Loucy (cell line): ENCODE data around the gene ANXA4.
A peak's percentile ranks its signal among the peaks of the same experiment; 100 is the strongest.

ENCODE experiments used
- H2AFZ ChIP-seq: fragments of 200-600 bp; sonication (generic); 2 replicates; pipeline ENCODE4 v1.6.0; 2016; ENCODE audit warnings: antibody characterized with exemption, mild to moderate bottlenecking, low read length, moderate library complexity
- H3F3A ChIP-seq: fragments of 200-600 bp; 2 replicates; pipeline ENCODE4 v1.6.0; 2016; ENCODE audit warnings: antibody characterized with exemption, low read depth, mild to moderate bottlenecking
- H3K27me3 ChIP-seq: fragments of 200-600 bp; sonication (generic); 2 replicates; pipeline ENCODE4 v1.6.1; 2014; ENCODE audit warnings: low read length, mild to moderate bottlenecking; ENCODE audit not compliant: insufficient read depth, poor library complexity, severe bottlenecking
- H3K36me3 ChIP-seq: fragments of 200-600 bp; sonication (generic); 2 replicates; pipeline ENCODE4 v1.6.1; 2016; ENCODE audit warnings: low read length; ENCODE audit not compliant: insufficient read depth
- H3K4me1 ChIP-seq: fragments of 200-600 bp; sonication (generic); 2 replicates; pipeline ENCODE4 v1.5.1; 2014; ENCODE audit warnings: low read length, mild to moderate bottlenecking; ENCODE audit not compliant: insufficient read depth, poor library complexity, severe bottlenecking
- H3K4me2 ChIP-seq: fragments of 200-600 bp; sonication (generic); 2 replicates; pipeline ENCODE4 v1.6.0; 2014; ENCODE audit warnings: antibody characterized with exemption, low read length, low read depth, mild to moderate bottlenecking; ENCODE audit not compliant: poor library complexity, severe bottlenecking
- H3K4me3 ChIP-seq: fragments of 200-600 bp; sonication (generic); 2 replicates; pipeline ENCODE4 v1.5.1; 2014; ENCODE audit warnings: low read length, mild to moderate bottlenecking, mixed read lengths; ENCODE audit not compliant: poor library complexity, severe bottlenecking
- H3K79me2 ChIP-seq: fragments of 200-600 bp; sonication (generic); 2 replicates; pipeline ENCODE4 v1.6.1; 2014; ENCODE audit warnings: low read length; ENCODE audit not compliant: insufficient read depth
- H3K9ac ChIP-seq: fragments of 200-600 bp; sonication (generic); 2 replicates; pipeline ENCODE4 v1.6.0; 2014; ENCODE audit warnings: mild to moderate bottlenecking, low read depth, low read length, moderate library complexity; ENCODE audit not compliant: poor library complexity, severe bottlenecking
- H3K9me2 ChIP-seq: fragments of 200-600 bp; sonication (generic); replicated peaks from 2 replicates; pipeline ENCODE4 v1.6.1; 2016; ENCODE audit warnings: low read depth, low read length, mixed read lengths
- H3K9me3 ChIP-seq: fragments of 200-600 bp; sonication (generic); 2 replicates; pipeline ENCODE4 v1.6.1; 2014; ENCODE audit warnings: mild to moderate bottlenecking, antibody characterized with exemption, low read length, low read depth; ENCODE audit not compliant: insufficient read depth
- H4K20me1 ChIP-seq: fragments of 200-600 bp; sonication (generic); 2 replicates; pipeline ENCODE4 v1.6.0; 2014; ENCODE audit warnings: antibody characterized with exemption, low read length, mild to moderate bottlenecking; ENCODE audit not compliant: insufficient read depth, poor library complexity, severe bottlenecking
- EZH2phosphoT487 ChIP-seq: fragments of 200-600 bp; IDR thresholded peaks from 2 replicates; pipeline ENCODE4 v1.6.1; 2018; ENCODE audit warnings: antibody characterized with exemption, mild to moderate bottlenecking, moderate library complexity, borderline replicate concordance
- TF ChIP-seq, protein P1 (sequence below): fragments of 200-600 bp; sonication (generic); conservative IDR thresholded peaks from 2 replicates; pipeline ENCODE4 v1.5.1; 2014; ENCODE audit warnings: mild to moderate bottlenecking, antibody characterized with exemption, low read length

Gene ANXA4

DNA sequence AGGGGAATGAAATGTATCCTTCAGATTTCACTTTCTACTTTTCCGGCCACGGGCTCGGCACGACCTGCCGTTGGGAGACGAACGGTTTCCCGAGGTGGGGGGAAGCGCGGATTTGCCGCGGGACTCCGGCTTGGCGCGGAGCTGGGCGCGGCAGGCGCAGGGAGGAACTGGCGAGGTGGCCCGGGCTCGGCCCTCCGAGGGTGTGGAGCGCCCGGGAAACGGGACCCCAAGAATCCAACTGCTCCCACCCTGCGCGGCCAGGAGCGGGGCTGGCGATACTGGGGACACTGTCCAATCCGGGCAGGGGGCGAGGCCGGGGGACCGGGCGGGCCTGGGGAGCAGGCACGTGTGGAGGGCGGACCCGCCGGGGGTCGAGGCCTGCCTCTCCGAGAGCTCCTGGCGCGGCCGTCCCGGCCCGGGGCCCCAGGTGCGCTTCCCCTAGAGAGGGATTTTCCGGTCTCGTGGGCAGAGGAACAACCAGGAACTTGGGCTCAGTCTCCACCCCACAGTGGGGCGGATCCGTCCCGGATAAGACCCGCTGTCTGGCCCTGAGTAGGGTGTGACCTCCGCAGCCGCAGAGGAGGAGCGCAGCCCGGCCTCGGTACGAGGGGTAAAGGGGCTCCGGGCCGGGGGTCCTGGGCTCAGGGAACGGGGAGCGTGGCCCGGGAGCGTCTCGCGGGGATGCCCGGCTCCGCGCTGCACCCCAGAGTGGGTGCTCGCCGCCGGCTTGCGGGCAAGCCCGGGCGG lies at the start of gene ANXA4:
Gene ANXA4 (plus strand): TSS at position 560 of the 747 bp plus-strand sequence. CDS start 39,432 bp downstream, outside the sequence.
- H3K9me2 ChIP-seq, result no peaks in the 10 kb centered on the region
- peak within 1 kb of the TSS; percentile 93 for H2AFZ ChIP-seq
- H3K36me3 ChIP-seq, result no peaks in the 10 kb centered on the region
- peaks cover 10% of the 10 kb centered on the region for H3K4me1 ChIP-seq
- H3K4me2 ChIP-seq, result peak within 1 kb of the TSS; percentile 85
- H3F3A ChIP-seq, result no peaks in the 10 kb centered on the region
- no peak for TF ChIP-seq EZH2phosphoT487
- TF ChIP-seq, protein P1, sequence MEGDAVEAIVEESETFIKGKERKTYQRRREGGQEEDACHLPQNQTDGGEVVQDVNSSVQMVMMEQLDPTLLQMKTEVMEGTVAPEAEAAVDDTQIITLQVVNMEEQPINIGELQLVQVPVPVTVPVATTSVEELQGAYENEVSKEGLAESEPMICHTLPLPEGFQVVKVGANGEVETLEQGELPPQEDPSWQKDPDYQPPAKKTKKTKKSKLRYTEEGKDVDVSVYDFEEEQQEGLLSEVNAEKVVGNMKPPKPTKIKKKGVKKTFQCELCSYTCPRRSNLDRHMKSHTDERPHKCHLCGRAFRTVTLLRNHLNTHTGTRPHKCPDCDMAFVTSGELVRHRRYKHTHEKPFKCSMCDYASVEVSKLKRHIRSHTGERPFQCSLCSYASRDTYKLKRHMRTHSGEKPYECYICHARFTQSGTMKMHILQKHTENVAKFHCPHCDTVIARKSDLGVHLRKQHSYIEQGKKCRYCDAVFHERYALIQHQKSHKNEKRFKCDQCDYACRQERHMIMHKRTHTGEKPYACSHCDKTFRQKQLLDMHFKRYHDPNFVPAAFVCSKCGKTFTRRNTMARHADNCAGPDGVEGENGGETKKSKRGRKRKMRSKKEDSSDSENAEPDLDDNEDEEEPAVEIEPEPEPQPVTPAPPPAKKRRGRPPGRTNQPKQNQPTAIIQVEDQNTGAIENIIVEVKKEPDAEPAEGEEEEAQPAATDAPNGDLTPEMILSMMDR, result no peak
- H3K4me3 ChIP-seq, result peak within 1 kb of the TSS; percentile 86
- no peaks in the 10 kb centered on the region for H3K27me3 ChIP-seq
- no peaks in the 10 kb centered on the region for H3K9me3 ChIP-seq
- no peaks in the 10 kb centered on the region for H3K79me2 ChIP-seq
- no peaks in the 10 kb centered on the region for H4K20me1 ChIP-seq
- peak within 1 kb of the TSS; percentile 85 for H3K9ac ChIP-seq

DNA sequence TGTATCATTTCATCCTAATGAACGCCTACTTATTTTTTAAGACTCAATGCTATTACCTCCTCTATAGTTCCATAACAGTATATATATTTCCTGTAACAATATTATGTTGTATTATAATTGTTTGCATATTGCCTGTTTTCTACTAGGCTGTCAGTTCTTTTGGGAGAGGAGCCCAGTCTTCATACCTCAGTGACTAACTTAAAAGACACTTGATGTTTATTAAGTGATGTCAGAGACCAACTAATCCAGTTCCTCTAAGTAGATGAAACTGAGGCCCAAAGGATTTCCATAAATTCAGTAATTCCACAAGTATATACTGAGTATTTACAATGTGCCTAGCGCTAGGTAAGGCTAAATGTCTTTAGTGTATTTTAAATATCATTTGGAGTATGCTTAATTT lies 49.5 kb upstream of the ANXA4 start:
- Histone ChIP-seq H3K36me3 (no peaks in the 10 kb centered on the region), H3K27me3 (no peaks in the 10 kb centered on the region), H3K9me2 (no peaks in the 10 kb centered on the region), H3K79me2 (no peaks in the 10 kb centered on the region), H3F3A (peaks cover 5% of the 10 kb centered on the region; the same call in 1 of the 2 replicates), H4K20me1 (no peaks in the 10 kb centered on the region), H3K9me3 (no peaks in the 10 kb centered on the region), H2AFZ (no peak overlapping the region), H3K4me3 (no peak overlapping the region), H3K4me2 (peak overlapping the region; percentile 72), H3K9ac (no peak overlapping the region), H3K4me1 (peaks cover 35% of the 10 kb centered on the region)
- TF ChIP-seq EZH2phosphoT487, result no peak
- TF ChIP-seq, protein P1, result no peak

DNA sequence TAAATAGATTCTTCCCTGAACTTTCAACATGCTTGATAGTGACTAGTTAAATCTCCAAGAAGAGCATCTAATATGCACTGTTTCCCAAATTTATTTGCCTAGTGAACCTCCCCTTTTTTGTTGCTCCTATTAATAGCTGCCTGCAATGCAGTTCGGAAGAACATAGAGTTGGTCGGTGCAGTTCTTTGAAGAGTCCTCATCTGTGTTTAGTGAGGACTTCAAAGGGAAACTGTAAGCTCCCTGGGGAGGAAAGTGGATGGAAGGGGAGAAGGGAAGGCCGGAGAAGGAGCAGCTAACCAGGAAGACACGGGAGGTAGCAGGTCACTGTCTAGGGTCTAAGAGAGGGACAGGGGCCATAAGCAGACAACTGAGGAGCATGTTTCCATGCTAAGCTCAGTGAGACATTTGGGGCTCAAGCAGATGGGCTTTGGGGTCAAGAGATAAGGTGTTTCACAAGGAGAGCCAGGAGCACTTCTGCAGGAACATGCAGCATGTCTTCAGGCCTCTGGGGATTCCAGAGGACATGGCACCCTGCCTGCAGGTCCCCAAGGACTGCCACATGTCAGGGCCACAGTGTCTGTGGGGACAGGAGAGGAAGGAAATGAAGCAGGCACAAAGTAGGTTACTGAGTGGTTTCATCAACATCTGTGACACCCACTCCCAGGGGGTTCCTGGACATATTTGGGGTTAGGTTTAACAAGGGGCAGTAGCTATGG lies 48.7 kb upstream of the ANXA4 start:
- peak overlapping the region; percentile 58 for H3K9ac ChIP-seq
- H3K36me3 ChIP-seq, result no peaks in the 10 kb centered on the region
- H3K4me1 ChIP-seq, result peaks cover 35% of the 10 kb centered on the region
- H3F3A ChIP-seq, result peaks cover 5% of the 10 kb centered on the region; the same call in 1 of the 2 replicates
- H3K9me3 ChIP-seq, result no peaks in the 10 kb centered on the region
- no peaks in the 10 kb centered on the region for H3K79me2 ChIP-seq
- H3K4me3 ChIP-seq, result peak overlapping the region; percentile 61
- H3K4me2 ChIP-seq, result peak overlapping the region; percentile 72
- H4K20me1 ChIP-seq, result no peaks in the 10 kb centered on the region
- peak overlapping the region; percentile 11; the same call in 1 of the 2 replicates for H2AFZ ChIP-seq
- no peaks in the 10 kb centered on the region for H3K9me2 ChIP-seq
- H3K27me3 ChIP-seq, result no peaks in the 10 kb centered on the region
- no peak for TF ChIP-seq EZH2phosphoT487
- TF ChIP-seq, protein P1, result no peak
